Urothelium cell line (cell line): ENCODE measurements around the gene LSM14A.
A peak's percentile ranks its signal among the peaks of the same experiment; 100 is the strongest.
"Not testable (repeated sequence)": the region's sequence is repeated elsewhere in the genome, so short reads cannot be mapped to it uniquely, and the experiment has no call there.

Source experiments
- DNase-seq: peaks from one replicate; pipeline ENCODE4 v3.0.0; 2011; ENCODE audit warnings: low spot score, mixed read lengths
- FAIRE-seq: peaks from 2 replicates; lab custom pipeline; 2011; peaks lifted over from hg19 to GRCh38; lab: Jason Lieb, UNC

Gene LSM14A

GRCh38 chr19:34155686-34156085 is 16.6 kb upstream of the LSM14A start:
- no peak for FAIRE-seq
- DNase-seq = no peak

GRCh38 chr19:34158966-34159365 is 13.3 kb upstream of the LSM14A start:
- not testable (repeated sequence) for FAIRE-seq, DNase-seq

- FAIRE-seq, DNase-seq: not testable (repeated sequence)
Measured at GRCh38 chr19:34159541-34159940, 12.8 kb upstream of the LSM14A start.

- not testable (repeated sequence) for FAIRE-seq, DNase-seq
Measured at GRCh38 chr19:34161902-34162301, 10.4 kb upstream of the LSM14A start.

GRCh38 chr19:34165295-34165738 is 7.0 kb upstream of the LSM14A start:
- no peak for FAIRE-seq
- no peak for DNase-seq

GRCh38 chr19:34169475-34170199 is 2.7 kb upstream of the LSM14A start:
- DNase-seq, FAIRE-seq: not testable (repeated sequence)

- DNase-seq (peak; percentile 40), FAIRE-seq (no peak)
Measured at GRCh38 chr19:34171539-34171876, 796 bp upstream of the LSM14A start.

- DNase-seq = peak; percentile 37
Measured at GRCh38 chr19:34172661-34173192, 423 bp downstream of the LSM14A start.

GRCh38 chr19:34173193-34173956 is 1.1 kb downstream of the LSM14A start:
- DNase-seq = peak; percentile 18
- FAIRE-seq = no peak

More at GRCh38 chr19:34172661-34173192, 423 bp downstream of the LSM14A start:
- no peak for FAIRE-seq

- FAIRE-seq, DNase-seq: not testable (repeated sequence)
Measured at GRCh38 chr19:34175173-34175572, 2.9 kb downstream of the LSM14A start.

GRCh38 chr19:34176581-34176980 is 4.3 kb downstream of the LSM14A start:
- FAIRE-seq (no peak), DNase-seq (no peak)

- DNase-seq (no peak), FAIRE-seq (no peak)
Measured at GRCh38 chr19:34178274-34178610, 5.9 kb downstream of the LSM14A start.

- DNase-seq (no peak), FAIRE-seq (no peak)
Measured at GRCh38 chr19:34179066-34179465, 6.8 kb downstream of the LSM14A start.

- FAIRE-seq = no peak
- DNase-seq = no peak
Measured at GRCh38 chr19:34180273-34180672, 8.0 kb downstream of the LSM14A start.

GRCh38 chr19:34180709-34181108 is 8.4 kb downstream of the LSM14A start:
- DNase-seq (no peak), FAIRE-seq (no peak)

- FAIRE-seq (no peak), DNase-seq (no peak)
Measured at GRCh38 chr19:34181111-34181864, 9.0 kb downstream of the LSM14A start.

- FAIRE-seq (no peak), DNase-seq (no peak)
Measured at GRCh38 chr19:34182125-34182524, 9.8 kb downstream of the LSM14A start.

GRCh38 chr19:34184880-34185491 is 12.7 kb downstream of the LSM14A start:
- no peak for FAIRE-seq
- DNase-seq = no peak

GRCh38 chr19:34186205-34186604 is 13.9 kb downstream of the LSM14A start:
- FAIRE-seq (no peak), DNase-seq (no peak)

GRCh38 chr19:34187011-34187410 is 14.7 kb downstream of the LSM14A start:
- FAIRE-seq = no peak
- no peak for DNase-seq

- FAIRE-seq (no peak), DNase-seq (no peak)
Measured at GRCh38 chr19:34188408-34188807, 16.1 kb downstream of the LSM14A start.
